ENCODE measurements around the gene ADAMTSL2. TPM values are rescaled to one million over a fixed set of nuclear protein-coding genes. Genes with fewer than 3 reads are reported as not detected.

The ADAMTSL2 gene
- total and polyA plus RNA-seq, 9 donors, result 2.3 to 5.5 (median 4.7) TPM

- no peaks in the 10 kb centered on the region for H3K36me3 ChIP-seq (ENCODE audit: control insufficient read depth, insufficient read depth, low read length)
- H3K4me3 ChIP-seq (ENCODE audit: low read length), result no peak overlapping the region
- H3K27ac ChIP-seq (ENCODE audit: low read length), result no peak overlapping the region
- no peak for DNase-seq
- WGBS (ENCODE audit: insufficient coverage), result 79% methylated on average over 3 of the region's 5 CpGs
- peaks cover 43% of the 10 kb centered on the region for H3K27me3 ChIP-seq (ENCODE audit: control insufficient read depth, insufficient read depth, low read length)
- no peaks in the 10 kb centered on the region for H3K9me3 ChIP-seq (replicated peaks; ENCODE audit: control insufficient read depth, low read depth, low read length)
- no peaks in the 10 kb centered on the region for H3K4me1 ChIP-seq (ENCODE audit: control insufficient read depth, insufficient read depth, low read length)
These were observed 88.1 kb downstream of the ADAMTSL2 start for GRCh38 chr9:133622555-133622954.

Other genes starting within 250 kb of the ADAMTSL2 start
- 14.2 TPM for gene SURF6, start 198.5 kb upstream of the ADAMTSL2 start, total RNA-seq
- gene SURF6, start 198.5 kb upstream of the ADAMTSL2 start, polyA plus RNA-seq (ENCODE audit: insufficient read depth in 1 of 8, insufficient read length in 8 of 8, low replicate concordance in 1 of 8), result 10 to 100 TPM; 22.5 to 25.6 (median 23.5) TPM
- 22.7 TPM for gene MED22, start 186.6 kb upstream of the ADAMTSL2 start, total RNA-seq
- 10 to 100 TPM; 24.2 to 29.0 (median 26.7) TPM for gene MED22, start 186.6 kb upstream of the ADAMTSL2 start, polyA plus RNA-seq (ENCODE audit: insufficient read depth in 1 of 8, insufficient read length in 8 of 8, low replicate concordance in 1 of 8)
- 2,809 TPM for gene RPL7A, start 186.5 kb upstream of the ADAMTSL2 start, total RNA-seq
- gene RPL7A, start 186.5 kb upstream of the ADAMTSL2 start, polyA plus RNA-seq (ENCODE audit: insufficient read depth in 1 of 8, insufficient read length in 8 of 8, low replicate concordance in 1 of 8), result 1,000 to 10,000 TPM; 2,283 to 2,995 (median 2,672) TPM
- gene SURF1, start 178.2 kb upstream of the ADAMTSL2 start, total RNA-seq, result 19.3 TPM
- 10 to 100 TPM; 22.1 to 36.5 (median 27.9) TPM for gene SURF1, start 178.2 kb upstream of the ADAMTSL2 start, polyA plus RNA-seq (ENCODE audit: insufficient read depth in 1 of 8, insufficient read length in 8 of 8, low replicate concordance in 1 of 8)
- 10.2 TPM for gene SURF2, start 178.2 kb upstream of the ADAMTSL2 start, total RNA-seq
- gene SURF2, start 178.2 kb upstream of the ADAMTSL2 start, polyA plus RNA-seq (ENCODE audit: insufficient read depth in 1 of 8, insufficient read length in 8 of 8, low replicate concordance in 1 of 8), result 10 to 100 TPM; 11.3 to 15.3 (median 13.0) TPM
- 105 TPM for gene SURF4, start 158.6 kb upstream of the ADAMTSL2 start, total RNA-seq
- gene SURF4, start 158.6 kb upstream of the ADAMTSL2 start, polyA plus RNA-seq (ENCODE audit: insufficient read depth in 1 of 8, insufficient read length in 8 of 8, low replicate concordance in 1 of 8), result 100 to 1,000 TPM in 6 of 8 donors, 10 to 100 TPM in 2; 92.3 to 143 (median 107) TPM
- 1.4 TPM for gene STKLD1, start 158.3 kb upstream of the ADAMTSL2 start, total RNA-seq
- gene STKLD1, start 158.3 kb upstream of the ADAMTSL2 start, polyA plus RNA-seq (ENCODE audit: insufficient read depth in 1 of 8, insufficient read length in 8 of 8, low replicate concordance in 1 of 8), result 1 to 10 TPM; 1.1 to 2.3 (median 1.8) TPM
- gene REXO4, start 116.7 kb upstream of the ADAMTSL2 start, total RNA-seq, result 26.2 TPM
- gene REXO4, start 116.7 kb upstream of the ADAMTSL2 start, polyA plus RNA-seq (ENCODE audit: insufficient read depth in 1 of 8, insufficient read length in 8 of 8, low replicate concordance in 1 of 8), result 10 to 100 TPM; 31.5 to 39.4 (median 37.6) TPM
- 3.4 TPM for gene ADAMTS13, start 112.3 kb upstream of the ADAMTSL2 start, total RNA-seq
- 10 to 100 TPM in 2 of 8 donors, 1 to 10 TPM in 6; 5.5 to 10.5 (median 8.6) TPM for gene ADAMTS13, start 112.3 kb upstream of the ADAMTSL2 start, polyA plus RNA-seq (ENCODE audit: insufficient read depth in 1 of 8, insufficient read length in 8 of 8, low replicate concordance in 1 of 8)
- gene CACFD1, start 74.7 kb upstream of the ADAMTSL2 start, total RNA-seq, result 11.1 TPM
- gene CACFD1, start 74.7 kb upstream of the ADAMTSL2 start, polyA plus RNA-seq (ENCODE audit: insufficient read depth in 1 of 8, insufficient read length in 8 of 8, low replicate concordance in 1 of 8), result 10 to 100 TPM; 14.8 to 21.5 (median 16.4) TPM
- gene SLC2A6, start 55.6 kb upstream of the ADAMTSL2 start, total RNA-seq, result 0.44 TPM
- 1 to 10 TPM in 7 of 8 donors, under 1 TPM in 1; 0.91 to 2.1 (median 1.4) TPM for gene SLC2A6, start 55.6 kb upstream of the ADAMTSL2 start, polyA plus RNA-seq (ENCODE audit: insufficient read depth in 1 of 8, insufficient read length in 8 of 8, low replicate concordance in 1 of 8)
- 23.0 TPM for gene MYMK, start 9.7 kb upstream of the ADAMTSL2 start, total RNA-seq
- gene MYMK, start 9.7 kb upstream of the ADAMTSL2 start, polyA plus RNA-seq (ENCODE audit: insufficient read depth in 1 of 8, insufficient read length in 8 of 8, low replicate concordance in 1 of 8), result 10 to 100 TPM; 48.6 to 93.0 (median 73.3) TPM
- gene FAM163B, start 74.7 kb downstream of the ADAMTSL2 start, total RNA-seq, result not detected
- under 1 TPM in 3 of 8 donors, not detected in 5; 0.13 to 0.36 (median 0.18) TPM for gene FAM163B, start 74.7 kb downstream of the ADAMTSL2 start, polyA plus RNA-seq (ENCODE audit: insufficient read depth in 1 of 8, insufficient read length in 8 of 8, low replicate concordance in 1 of 8)
- gene DBH, start 101.7 kb downstream of the ADAMTSL2 start, total RNA-seq, result not detected
- under 1 TPM; 0.48 to 0.87 (median 0.64) TPM for gene DBH, start 101.7 kb downstream of the ADAMTSL2 start, polyA plus RNA-seq (ENCODE audit: insufficient read depth in 1 of 8, insufficient read length in 8 of 8, low replicate concordance in 1 of 8)
- gene SARDH, start 203.6 kb downstream of the ADAMTSL2 start, total RNA-seq, result 6.3 TPM
- 1 to 10 TPM; 4.9 to 7.1 (median 5.5) TPM for gene SARDH, start 203.6 kb downstream of the ADAMTSL2 start, polyA plus RNA-seq (ENCODE audit: insufficient read depth in 1 of 8, insufficient read length in 8 of 8, low replicate concordance in 1 of 8)

Data from muscle of leg (tissue), 11 donors.